Renal cortical epithelial cell (primary cell): ENCODE data around the gene LGALS8. TPM values are rescaled to one million over a fixed set of nuclear protein-coding genes. Genes with fewer than 3 reads are reported as not detected.
"Not testable (repeated sequence)": the region's sequence is repeated elsewhere in the genome, so short reads cannot be mapped to it uniquely, and the experiment has no call there.

Experiments used
- DNase-seq: peaks from one replicate; pipeline ENCODE4 v3.0.0-alpha.2; 2011; ENCODE audit warnings: low read depth
- total RNA-seq: library from RNA; depleted of rRNA; stranded (reverse); fragments of >200 nt; gene quantifications from 2 replicates; pipeline ENCODE4 v1.2.3, GENCODE V29; 2014

Gene LGALS8
- total RNA-seq, 1 donor from 2014 or later, result 62.9 TPM

DNA sequence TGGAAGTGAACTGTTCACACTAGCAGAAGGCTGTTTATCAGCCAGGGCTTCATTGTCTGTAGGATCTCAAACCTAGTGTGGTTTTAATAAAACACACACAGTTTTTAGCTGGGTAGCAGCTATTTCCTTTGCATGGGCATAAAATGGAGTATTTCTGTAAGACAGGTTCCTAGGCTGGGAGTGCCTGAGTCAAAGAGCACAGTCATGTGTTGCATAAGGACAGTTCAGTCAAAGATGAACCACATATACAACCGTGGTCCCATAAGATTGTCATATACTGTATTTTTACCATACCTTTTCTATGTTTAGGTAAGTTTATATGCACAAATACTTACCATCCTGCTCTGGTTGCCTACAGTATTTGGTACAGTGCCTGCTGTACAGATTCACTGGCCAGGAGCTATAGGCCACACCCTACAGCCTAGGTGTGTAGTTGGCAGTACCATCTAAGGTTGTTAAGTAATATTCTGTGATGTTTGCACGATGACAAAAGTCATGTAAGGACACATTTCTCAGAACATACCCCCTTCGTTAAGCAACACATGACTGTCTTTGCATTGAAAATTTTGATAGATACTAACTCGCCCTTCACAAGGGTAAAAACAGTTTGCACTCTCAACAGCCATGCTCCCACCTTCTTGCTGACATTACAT, 17.2 kb downstream of the LGALS8 start:
- DNase-seq, result no peak

DNA sequence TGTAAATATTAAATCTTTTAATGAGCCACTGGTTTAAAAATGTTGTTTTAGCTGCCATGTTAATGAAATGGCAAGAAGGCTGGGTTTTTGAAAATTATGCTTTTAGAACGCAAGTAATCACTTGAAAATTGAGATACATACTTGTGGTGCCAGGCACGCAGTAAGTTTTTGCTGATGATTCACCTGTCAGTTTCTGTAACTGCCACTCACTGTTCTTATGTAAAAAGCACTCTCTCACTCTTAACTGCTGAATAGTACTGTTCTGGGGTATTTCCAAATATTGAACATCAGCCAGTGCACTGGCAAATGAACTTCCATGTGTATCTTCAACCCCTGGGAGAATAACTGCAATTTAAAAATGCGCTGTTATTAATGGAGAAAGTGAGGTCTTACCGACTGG, 17.9 kb downstream of the LGALS8 start:
- no peak for DNase-seq

DNA sequence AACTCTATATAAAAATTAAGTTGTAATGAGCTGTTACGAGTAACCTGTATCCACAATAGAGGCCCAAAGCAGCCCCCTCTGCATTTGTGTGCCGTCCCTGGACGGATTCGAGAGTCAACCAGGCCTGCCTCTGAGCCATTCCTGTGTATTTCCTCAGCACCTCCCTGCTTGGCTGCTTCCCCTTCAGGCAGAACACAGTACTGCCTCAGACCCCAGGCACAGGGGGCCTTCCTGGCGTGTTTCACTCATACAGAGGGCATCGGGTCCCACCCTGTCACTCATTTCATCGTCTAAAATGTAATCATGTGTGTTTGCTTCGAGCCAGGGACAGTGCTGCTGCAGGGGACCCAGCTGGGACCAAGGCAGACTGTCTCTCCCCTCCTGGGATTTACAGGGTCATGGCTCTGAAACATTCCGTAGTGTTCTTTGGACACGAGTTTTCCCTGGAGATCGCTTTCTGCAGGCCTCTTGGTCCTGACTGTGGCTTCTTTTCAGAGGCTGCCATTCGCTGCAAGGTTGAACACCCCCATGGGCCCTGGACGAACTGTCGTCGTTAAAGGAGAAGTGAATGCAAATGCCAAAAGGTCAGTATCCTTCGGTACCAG, 19.4 kb downstream of the LGALS8 start:
- DNase-seq, result no peak

DNA sequence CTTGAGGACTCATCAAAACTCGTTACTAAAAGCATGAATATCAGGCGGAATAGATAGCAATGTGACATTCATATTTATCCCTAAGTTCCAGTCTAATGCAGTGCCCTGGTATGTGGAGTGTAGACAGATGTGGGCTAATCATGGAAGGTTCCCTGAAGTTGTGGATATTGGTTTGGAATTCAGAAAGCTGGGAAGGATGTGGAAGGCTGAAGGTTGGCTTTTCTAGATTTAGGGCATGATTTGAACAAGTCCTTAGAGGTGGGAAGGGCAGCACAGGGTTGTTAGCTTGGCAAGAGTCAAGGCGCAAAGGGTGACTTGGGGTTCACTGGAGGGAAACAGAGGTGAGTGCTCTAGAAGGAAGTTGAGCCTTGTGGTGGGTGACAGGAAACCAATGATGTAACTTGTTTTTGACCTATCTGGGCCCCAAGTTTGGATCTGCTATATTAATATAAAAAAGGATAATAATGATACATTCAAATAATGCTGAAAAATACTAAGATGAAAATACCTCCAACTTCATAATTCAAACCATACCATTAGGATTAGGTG, 21.9 kb downstream of the LGALS8 start:
- DNase-seq, result no peak

DNA sequence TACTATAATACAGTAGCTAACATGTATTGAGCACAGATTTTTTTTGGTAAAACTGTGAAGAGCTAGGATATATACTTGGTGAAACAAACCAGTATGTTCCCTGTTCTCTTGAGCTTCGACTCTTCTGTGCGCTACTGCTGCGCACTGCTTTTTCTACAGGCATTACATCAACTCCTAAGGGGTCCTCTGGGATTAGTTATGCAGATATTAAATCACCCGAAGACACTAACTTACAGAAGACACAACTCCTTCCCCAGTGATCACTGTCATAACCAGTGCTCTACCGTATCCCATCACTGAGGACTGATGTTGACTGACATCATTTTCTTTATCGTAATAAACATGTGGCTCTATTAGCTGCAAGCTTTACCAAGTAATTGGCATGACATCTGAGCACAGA, 24.7 kb downstream of the LGALS8 start:
- DNase-seq, result no peak

DNA sequence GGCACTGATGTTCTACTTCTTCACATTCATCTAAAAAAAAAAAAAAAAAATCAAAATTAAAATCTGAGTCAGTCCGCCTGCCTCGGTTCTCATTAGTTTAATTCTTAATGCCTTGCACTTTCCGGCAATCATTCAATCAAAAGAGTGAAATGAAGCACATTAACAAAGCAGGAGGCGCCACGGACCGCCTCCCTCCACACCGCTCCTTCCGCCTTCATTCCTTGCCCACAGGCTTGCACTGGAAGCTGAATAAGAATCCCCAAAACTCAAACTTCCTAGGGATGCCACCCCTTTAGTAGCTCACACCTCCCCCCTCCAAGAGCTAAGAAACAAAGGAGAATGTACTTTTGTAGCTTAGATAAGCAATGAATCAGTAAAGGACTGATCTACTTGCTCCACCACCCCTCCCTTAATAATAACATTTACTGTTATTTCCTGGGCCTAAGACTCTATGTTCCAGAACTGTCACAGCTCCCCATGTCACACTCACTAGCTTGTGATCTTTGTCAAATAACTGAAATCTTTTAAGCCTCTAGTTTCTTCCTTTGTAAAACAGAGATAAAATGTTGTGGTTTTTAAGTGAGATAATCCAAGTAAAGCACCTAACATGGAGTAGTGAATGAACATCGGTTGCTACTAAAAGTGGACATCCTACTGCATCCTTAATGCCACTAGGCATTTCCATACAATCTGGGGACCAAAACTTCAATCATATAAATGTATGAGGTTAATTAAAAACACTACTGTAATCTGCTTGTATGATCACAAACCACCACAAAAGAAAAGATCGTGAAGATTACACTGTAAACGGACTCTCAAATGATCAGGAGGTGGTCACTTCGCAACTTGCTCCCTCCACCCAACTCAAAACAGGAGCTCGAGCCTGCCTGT, 27.4 kb downstream of the LGALS8 start:
- no peak for DNase-seq

DNA sequence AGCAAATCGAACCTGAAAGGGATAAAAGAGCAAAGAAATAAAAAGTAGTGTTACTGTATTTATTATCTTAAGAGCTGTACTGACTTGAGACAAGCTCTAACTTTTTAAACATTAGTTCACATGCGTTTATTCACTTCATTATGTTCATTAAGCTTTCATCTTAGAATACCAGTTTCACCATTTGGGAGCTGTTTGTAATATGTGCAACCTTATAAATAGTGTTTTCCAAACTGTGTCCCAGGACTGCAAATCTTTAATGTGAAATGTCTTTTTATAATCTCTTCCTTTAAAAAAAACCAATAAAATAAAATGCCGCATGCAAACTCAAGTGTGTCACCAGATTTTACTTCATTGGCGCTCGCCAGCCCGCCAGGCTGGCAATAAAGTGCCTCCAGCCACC, 28.3 kb downstream of the LGALS8 start:
- DNase-seq, result no peak

DNA sequence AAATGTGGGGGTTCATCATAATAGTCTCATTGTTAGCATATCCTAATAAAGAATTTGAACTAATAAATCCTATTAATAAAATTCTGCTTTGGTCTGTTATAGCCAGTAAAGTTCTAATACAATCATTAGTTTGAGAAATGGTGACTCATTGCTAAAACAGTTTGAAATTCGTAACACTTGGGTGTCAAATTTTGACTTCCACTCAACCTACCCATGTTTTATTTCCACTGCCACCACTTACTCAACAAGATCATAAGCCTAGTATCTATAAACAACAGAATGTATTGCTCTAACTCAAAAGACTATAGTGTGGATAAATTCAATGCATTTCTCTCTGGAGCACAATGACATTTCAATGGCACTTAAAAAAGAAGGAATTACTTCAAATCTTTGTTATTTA, 29.1 kb downstream of the LGALS8 start:
- DNase-seq, result peak; percentile 5

DNA sequence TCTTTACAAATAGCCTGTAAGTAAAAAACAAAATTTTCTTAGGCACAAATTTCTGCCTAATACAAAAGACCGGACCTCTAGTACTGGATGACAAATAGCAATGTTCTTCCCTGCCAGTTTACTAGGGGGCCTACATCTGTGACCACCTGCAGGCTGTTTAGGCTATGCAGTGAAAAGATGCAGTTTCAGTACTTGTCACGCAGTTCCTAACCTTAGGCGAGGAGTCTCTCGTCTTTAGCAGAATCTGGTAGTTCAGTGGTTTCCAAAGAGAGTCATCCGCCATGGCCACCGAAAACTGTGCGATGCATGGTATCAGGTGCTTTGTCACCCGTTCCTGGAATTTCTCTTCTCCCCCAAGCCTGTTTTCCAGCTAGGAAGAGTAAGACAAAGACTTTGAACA, 29.6 kb downstream of the LGALS8 start:
- no peak for DNase-seq

DNA sequence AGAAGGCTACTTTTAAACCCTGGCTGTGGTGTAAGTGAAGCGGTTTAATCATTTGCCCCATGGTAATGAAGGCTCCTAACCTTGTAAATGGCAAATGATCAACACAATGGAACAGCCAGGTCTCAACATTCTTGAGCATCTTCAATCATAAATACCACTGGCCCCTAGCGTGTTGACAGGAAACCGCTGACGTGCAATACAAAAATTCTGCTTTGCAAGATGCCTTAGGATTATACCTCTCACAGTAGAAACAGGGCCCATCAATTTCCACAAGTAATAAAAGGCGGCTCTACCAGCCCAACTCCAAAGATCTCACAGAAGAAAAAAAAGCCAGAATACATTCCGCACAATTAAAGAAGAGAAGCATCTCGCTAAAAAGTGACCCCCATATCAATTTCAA, 32.8 kb downstream of the LGALS8 start:
- DNase-seq, result no peak

DNA sequence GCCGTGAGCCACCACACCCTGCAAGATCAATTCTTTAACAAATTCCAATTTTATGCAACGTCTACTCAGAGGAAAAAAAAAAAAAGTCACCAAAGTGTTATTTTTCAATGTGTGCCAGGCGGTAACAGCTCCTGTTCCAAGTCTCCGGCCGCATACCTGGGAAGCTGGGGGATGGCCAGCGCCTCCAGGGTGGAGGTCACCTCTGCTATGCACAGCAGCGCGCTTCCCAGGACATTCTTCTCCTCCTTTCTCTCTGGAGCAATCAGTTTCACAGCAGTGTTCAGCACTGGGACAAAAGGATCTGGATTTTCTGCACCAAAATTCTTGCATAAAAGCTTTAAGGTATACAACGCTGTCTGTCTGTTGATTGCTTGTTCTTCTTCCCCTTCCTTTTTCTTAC, 34.3 kb downstream of the LGALS8 start:
- no peak for DNase-seq

DNA sequence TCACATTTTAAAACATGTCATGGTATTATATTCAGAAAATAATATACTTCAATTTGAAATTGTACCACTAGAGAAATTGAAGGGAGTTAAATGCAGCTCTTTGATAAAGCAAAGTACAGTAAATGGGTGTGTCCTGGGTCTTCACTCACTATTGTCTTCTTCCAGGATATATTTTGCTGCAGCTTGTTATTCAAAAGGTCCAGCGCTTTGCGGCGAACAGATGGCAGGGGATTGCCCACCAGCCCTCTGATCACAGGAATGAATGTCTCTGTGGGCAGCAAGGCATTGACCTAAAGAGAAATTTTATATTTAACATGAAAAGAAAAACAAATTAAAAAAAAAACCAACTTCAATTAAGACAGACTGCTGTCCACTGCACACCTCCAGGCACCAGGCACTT, 35.1 kb downstream of the LGALS8 start:
- no peak for DNase-seq

DNA sequence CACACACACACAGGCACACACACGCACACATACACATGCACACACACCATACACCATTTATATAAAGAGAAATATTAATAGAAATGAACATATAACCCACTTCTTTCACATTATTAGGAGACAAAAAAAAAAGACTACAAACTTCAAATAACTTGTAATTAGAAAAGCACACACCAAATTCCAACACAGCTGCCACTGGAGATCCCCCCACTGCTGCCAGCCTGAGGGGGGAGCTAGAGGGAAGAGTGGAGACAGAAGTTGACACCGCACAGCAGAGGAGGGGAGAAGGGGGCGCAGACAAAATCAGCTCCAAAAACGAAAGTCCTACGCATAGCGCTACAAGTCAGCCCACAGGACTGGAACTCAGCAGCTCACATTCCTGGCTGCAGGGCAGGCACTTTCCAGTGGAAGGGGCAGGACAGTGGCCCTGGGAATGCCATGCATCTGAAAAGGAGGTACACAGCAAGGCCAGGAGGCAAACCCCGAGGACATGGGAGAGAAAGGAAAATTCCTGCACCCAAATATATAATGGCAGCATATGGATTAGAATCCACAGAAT, 36.5 kb downstream of the LGALS8 start:
- no peak for DNase-seq

DNA sequence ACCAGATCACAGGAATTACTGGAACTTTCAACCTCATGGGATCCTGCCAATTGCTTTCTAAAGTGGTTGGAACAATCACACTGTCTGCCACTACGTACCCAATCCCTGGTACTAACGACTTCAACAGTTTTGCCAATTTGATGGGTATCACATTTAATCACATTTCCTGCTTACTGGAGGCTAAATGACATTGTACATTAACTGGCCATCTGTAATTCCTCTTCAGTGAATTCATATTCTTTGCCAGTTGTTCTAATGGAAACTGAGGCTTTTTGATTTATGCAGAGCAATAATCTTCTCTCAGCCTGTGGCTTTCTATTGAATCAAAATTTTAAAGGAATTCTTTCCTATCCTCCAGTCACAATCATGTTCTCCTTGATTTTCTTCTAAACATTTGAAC, 38.2 kb downstream of the LGALS8 start:
- DNase-seq, result no peak

DNA sequence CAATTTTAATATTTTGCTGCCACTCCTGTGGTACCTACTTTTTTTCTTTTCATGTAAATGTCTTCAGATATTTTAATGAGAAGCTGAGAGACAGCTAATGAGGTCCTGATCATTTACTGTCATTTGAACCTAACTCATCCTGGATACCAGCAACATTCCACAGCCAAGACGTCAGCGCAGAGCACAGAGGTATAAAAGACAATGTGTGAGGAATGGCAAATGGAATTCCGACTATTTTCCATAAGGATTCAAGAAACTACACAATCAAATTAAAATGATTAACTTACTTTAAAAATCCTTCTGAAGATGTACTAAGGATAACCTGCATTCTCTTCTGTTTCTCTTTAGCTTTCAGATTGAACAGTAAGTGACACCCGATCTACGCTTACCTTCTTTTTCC, 41.7 kb downstream of the LGALS8 start:
- DNase-seq, result no peak

DNA sequence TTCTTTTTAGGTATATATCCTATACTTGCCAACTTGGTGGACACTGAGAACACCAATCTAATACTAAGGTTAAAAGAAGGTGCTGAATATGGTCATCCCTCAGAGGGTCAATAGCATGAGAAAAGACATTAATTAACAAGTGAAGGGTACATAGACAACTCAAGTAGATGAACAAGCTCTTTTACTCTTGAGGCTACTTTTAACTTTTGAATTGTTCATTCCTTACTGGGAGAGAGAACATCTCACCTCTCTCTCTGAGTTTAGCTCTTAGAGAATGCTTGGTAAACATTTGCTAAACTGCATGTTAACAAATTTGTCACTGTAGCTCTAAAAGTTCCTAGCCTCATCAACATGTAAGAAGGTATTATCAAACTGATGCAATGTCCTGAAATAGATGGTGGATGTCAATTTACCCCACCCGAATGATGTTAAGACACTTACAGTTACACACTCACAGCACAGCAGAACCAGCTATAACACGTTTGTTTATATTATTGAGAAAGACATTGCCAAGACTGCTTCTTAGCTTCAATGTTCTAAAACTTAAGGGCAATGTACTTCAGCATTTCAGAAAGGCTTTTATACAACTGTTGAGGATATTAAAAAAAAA, 44.6 kb downstream of the LGALS8 start:
- DNase-seq, result no peak

DNA sequence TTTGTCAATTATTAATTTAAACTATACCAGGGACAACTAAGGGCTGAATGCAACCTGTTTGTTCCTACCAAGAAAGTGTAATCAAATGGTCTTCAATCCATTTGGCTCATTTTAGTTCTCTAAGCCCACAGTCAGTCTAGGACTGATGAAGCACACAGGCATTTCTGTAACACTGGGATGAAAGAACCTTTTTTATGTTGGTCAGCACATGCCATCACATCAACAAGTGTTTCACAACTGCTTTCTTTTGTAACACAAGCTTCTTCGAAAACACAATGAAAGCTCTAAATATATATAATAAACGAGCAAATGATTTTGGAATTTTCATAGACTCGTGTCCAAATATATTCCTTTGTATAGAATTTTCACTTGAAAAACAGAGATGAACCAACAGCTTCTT, 51.7 kb downstream of the LGALS8 start:
- peak; percentile 7 for DNase-seq

DNA sequence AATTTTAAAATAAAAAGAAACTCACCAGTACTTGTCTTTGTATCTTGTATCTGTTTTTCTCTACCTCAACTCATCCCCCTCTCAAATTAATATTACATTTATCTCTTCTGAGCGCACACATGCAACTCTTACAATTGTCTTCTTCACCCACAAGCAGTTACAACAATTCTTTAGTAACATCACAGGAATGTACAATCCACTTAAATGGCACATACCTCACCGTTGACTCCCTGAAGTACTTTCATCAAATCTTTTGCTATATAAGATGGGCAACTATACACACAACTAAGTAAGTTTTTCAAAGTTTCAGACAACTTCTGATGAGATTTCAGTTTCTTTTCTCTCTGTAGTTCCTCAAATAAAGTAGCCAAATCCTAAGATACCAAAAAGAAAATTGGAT, 52.2 kb downstream of the LGALS8 start:
- peak; percentile 7 for DNase-seq

DNA sequence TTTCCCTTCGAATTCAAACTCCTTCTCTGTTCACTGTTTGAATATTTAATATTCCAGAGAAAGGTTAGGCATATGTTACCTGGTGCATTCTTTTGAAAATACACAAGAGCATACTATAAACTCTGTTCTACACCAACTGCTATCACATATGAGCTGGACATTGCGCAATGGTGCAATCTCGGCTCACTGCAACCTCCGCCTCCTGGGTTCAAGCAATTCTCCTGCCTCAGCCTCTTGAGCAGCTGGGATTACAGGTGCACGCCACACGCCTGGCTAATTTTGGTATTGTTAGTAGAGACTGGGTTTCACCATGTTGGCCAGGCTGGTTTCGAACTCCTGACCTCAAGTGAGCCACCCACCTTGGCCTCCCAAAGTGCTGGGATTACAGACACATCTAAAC, 53.3 kb downstream of the LGALS8 start:
- DNase-seq, result not testable (repeated sequence)

DNA sequence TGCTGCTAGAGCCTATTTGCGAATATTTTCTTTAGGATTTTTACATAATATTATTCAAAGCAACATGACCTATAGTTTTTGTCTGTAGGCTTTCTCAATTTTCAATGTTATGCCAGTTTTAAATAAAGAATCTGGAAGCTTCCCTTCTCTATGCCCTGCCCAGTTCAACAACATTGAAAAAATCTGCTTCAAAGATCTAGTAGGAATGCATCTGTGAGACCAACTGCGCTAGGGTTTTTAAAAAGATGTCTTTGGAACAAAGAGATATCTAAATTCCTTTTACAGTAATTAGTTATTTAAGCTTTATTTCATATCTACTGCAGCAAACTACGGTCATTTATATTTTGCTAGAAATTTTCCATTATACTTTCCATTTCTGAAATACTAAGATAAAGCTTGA, 54.9 kb downstream of the LGALS8 start:
- no peak for DNase-seq

DNA sequence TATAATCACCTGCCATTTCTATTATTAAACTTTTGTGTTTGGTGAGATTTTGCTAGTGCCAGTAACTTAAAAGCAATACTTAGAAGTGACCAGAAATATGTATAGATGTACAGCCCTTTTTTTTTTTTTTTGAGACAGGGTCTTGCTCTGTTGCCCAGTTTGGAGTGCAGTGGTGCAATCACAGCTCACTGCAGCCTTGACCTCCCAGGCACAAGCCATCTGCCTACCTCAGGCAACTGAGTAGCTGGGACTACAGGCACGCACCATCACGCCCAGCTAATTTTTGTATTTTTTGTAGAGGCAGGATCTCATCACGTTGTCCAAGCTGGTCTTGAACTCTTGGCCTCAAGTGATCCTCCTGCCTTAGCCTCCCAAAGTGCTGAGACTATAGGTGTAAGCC, 56.6 kb downstream of the LGALS8 start:
- DNase-seq, result not testable (repeated sequence)

DNA sequence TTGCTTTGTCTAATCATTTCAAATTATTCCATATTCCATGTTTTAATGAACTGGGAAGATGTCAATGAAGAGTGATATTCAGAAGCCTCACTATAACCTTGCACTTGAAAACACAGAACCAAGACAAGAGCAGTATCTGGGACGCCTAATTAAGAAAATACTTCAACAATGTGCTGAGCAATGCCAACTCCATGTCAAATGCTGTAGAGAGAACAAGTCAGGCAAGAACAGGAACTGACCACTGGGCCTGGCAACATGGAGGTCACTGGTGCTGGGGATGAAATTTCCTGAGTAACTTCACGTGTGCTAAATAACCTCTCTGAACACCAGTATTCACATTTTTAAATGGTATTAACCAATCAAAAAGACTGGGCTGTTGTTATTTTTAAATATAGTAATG, 57.7 kb downstream of the LGALS8 start:
- no peak for DNase-seq
